AG09309 (cell line): Measurements from ENCODE around the gene PINLYP.

Source experiments
- DNase-seq: peaks from one replicate; pipeline ENCODE4 v3.0.0-alpha.2; 2010; ENCODE audit warnings: low read depth
- H3K4me3 ChIP-seq: 2 replicates; pipeline ENCODE4 v1.5.1; 2011; ENCODE audit warnings: mild to moderate bottlenecking, low read depth, low read length, moderate library complexity; ENCODE audit not compliant: control insufficient read depth
- CTCF ChIP-seq: IDR thresholded peaks from 2 replicates; pipeline ENCODE4 v1.5.1; 2011; ENCODE audit warnings: mild to moderate bottlenecking, low read depth, low read length, inconsistent platforms; ENCODE audit not compliant: insufficient read depth, control insufficient read depth; ENCODE audit errors: missing control alignments

The PINLYP gene

GRCh38 chr19:43605875-43606568 lies 30.4 kb downstream of the PINLYP start:
- H3K4me3 ChIP-seq, result no peak overlapping the region
- DNase-seq, result no peak
- no peak for TF ChIP-seq CTCF

GRCh38 chr19:43606569-43607229 lies 31.1 kb downstream of the PINLYP start:
- no peak for TF ChIP-seq CTCF
- DNase-seq, result no peak
- no peak overlapping the region for H3K4me3 ChIP-seq

- no peak for DNase-seq
- TF ChIP-seq CTCF, result no peak
Measured at GRCh38 chr19:43607238-43608205, 31.9 kb downstream of the PINLYP start.

GRCh38 chr19:43609872-43610271 lies 34.3 kb downstream of the PINLYP start:
- no peak for TF ChIP-seq CTCF
- no peak overlapping the region for H3K4me3 ChIP-seq
- DNase-seq, result no peak

More at GRCh38 chr19:43607238-43608205, 31.9 kb downstream of the PINLYP start:
- no peak overlapping the region for H3K4me3 ChIP-seq

- DNase-seq, result no peak
- H3K4me3 ChIP-seq, result no peak overlapping the region
- no peak for TF ChIP-seq CTCF
Measured at GRCh38 chr19:43610493-43610892, 34.9 kb downstream of the PINLYP start.

GRCh38 chr19:43611788-43612187 lies 36.2 kb downstream of the PINLYP start, which contains the start of gene SRRM5:
Gene SRRM5, plus strand, starts transcription at chr19:43612088. Its CDS starts 34 bp downstream, at chr19:43612122.
- no peak for DNase-seq
- H3K4me3 ChIP-seq, result no peak within 1 kb of the TSS
- TF ChIP-seq CTCF, result no peak
